HG02798 (cell line): ENCODE measurements around the gene NSD1.

Experiments used
- ATAC-seq: cut with Tn5 transposase; IDR thresholded peaks from one replicate; pipeline ENCODE4 v1.9.1; 2021; ENCODE audit warnings: mild to moderate bottlenecking; ENCODE audit not compliant: unreplicated experiment, poor library complexity

Gene NSD1

GRCh38 chr5:177265395-177265794 is 131.8 kb downstream of the NSD1 start:
- ATAC-seq, result no peak

GRCh38 chr5:177269232-177269895 is 135.8 kb downstream of the NSD1 start:
- no peak for ATAC-seq

DNA sequence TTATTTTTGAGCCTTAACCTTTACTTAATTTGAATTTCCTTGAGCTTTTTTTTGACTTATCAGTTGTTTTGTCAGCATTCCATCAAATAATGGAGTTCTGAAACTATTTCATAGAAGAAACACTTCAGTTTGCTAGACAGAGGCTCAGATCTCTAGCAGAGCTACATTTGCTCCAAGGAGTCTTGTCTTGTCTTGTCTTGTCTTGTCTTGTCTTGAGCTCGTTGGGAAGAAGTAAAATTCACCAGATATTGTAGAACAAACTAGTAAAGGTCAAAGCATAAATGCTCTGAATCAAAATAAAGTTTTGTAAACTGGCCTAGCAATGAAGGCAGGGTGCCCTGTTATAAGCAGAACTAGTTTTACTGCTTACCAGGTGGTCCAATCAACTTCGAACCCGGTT is 136.4 kb downstream of the NSD1 start:
- no peak for ATAC-seq

DNA sequence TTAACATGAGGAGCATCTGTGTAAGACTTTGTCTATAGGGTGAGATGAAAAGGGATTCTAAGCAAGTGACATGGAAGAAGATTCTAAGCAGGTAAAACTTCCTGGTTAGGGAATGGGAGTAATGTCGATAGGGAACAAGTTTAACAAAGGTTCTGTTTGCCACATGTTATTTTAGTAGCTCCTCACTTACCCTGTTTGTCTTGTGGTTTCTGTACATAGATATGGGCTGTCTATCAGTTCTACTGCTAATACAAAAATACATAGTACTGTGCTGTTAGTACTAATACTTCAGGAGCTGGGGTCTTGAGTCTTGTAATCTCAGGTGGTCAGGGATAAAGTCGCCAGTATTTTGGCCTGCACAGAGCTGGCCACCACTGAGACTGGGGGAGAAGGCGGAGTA is 137.1 kb downstream of the NSD1 start:
- no peak for ATAC-seq

DNA sequence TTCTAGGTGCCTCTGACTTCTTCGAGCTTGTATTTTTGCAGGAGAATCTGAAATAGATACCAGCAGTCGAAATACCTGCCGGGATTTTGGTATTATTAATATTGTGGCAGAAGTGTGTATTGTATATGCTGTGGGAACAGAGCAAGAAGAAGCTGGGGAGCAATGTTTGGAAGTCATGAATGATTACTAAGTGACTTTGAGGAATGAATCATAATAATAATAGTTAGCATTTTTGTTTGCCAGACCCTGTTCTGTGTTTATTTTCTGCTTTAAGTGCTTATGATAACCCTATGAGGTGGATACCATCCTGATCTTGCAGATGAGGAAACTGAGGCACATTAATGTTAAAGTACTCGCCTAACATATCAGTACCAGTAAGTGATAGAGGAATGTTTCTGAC is 137.5 kb downstream of the NSD1 start:
- no peak for ATAC-seq

DNA sequence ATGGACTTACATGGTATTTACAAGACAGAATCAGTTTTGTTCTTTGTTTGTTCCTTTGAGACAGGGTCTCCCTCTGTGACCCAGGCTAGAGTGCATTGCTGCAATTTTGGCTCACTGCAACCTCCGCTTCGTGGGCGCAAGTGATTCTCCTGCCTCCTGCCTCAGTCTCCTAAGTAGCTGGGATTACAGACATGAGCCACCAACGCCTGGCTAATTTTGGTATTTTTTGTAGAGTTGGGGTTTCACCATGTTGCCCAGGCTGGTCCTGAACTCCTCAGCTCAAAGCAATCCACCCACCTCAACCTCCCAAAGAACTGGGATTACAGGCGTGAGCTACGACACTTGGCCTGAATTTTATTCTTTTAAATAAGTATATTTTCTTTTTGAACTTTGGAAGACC is 142.3 kb downstream of the NSD1 start:
- ATAC-seq, result no peak

GRCh38 chr5:177276886-177277285 is 143.3 kb downstream of the NSD1 start:
- ATAC-seq, result no peak

DNA sequence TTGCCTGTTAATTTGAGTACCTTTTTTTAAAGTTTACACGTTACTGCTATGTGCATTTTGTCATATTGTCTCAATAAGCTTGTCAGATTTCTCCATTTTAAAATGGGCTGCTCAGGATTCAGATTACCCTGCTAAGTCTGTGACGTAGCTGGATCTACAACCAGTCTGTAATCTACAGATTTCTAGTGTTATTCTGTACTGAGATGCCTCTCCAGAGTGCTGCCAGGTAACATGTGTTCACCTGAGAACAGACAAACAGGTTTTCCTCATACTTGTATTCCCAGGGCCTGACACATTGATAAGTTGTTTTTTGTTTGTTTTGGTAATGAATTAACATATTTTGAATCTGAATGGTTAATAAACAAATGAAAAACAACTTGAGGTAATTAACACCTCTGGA is 154.6 kb downstream of the NSD1 start:
- no peak for ATAC-seq

GRCh38 chr5:177290816-177291596 is 157.4 kb downstream of the NSD1 start:
- no peak for ATAC-seq

DNA sequence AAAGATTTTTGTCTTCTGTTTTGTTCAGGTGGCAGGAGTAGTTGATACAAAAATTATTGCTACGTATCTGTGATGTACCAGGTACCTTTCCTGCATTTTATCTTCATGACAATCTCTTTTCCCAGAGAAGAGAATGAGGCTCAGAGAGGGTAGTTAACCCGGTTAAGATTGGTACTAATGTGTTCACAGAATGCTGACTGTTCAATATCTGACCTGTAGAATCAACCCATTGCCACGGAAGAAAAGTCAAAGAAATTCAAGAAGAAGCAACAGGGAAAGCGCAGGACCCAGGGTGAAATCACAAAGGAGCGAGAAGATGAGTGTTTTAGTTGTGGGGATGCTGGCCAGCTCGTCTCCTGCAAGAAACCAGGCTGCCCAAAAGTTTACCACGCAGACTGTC is 158.2 kb downstream of the NSD1 start:
- ATAC-seq, result no peak

GRCh38 chr5:177293819-177294581 is 160.4 kb downstream of the NSD1 start:
- ATAC-seq, result no peak

DNA sequence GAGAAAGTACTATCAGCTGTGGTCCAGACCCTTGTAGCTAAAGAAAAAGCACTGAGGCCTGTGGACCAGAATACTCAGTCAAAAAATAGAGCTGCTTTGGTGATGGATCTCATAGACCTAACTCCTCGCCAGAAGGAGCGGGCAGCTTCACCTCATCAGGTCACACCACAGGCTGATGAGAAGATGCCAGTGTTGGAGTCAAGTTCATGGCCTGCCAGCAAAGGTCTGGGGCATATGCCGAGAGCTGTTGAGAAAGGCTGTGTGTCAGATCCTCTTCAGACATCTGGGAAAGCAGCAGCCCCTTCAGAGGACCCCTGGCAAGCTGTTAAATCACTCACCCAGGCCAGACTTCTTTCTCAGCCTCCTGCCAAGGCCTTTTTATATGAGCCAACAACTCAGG is 161.1 kb downstream of the NSD1 start:
- no peak for ATAC-seq

- no peak for ATAC-seq
Observed at GRCh38 chr5:177295924-177296323, 162.4 kb downstream of the NSD1 start.

DNA sequence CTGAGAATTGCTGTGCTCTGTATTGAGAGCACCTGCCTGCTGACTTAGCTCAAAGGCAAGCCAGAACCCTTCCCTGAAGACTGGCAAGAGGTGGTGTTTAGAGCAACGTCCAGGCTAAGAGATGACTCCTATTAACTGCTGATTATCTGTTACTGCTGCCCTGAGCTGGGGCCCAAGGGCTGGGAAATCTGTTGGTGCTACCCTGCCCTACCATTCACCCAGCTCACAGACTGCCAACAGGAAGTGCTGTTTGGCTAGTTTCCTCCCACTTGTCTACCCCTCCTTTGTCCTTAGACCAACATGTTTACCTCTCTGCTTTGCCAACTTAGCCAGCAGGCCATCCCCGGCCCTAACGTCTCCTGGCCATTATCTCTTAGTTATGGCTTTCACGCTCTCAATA is 163.0 kb downstream of the NSD1 start:
- no peak for ATAC-seq

GRCh38 chr5:177297922-177298321 is 164.3 kb downstream of the NSD1 start:
- no peak for ATAC-seq

DNA sequence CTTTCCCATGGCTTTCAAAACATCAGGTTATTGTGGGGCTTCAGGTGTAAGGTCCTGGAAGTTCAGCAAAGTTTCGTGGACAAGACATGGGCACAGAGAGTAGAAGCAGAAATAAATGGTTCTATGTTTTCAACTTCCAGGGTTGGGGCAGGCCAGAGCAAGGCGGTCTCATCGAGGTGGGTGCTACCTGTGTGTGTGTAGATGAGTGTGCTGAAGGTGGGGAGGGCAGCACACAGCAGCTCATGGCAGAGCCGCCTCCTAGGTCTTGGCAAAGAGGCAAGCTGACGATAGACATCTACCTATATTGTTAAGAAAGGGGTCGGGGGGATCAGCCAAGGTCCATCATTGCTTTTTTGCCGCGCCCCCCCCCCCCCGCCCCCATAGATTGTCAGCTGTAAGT is 166.1 kb downstream of the NSD1 start:
- ATAC-seq, result no peak

- ATAC-seq, result no peak
Observed at GRCh38 chr5:177300236-177300880, 166.8 kb downstream of the NSD1 start.

DNA sequence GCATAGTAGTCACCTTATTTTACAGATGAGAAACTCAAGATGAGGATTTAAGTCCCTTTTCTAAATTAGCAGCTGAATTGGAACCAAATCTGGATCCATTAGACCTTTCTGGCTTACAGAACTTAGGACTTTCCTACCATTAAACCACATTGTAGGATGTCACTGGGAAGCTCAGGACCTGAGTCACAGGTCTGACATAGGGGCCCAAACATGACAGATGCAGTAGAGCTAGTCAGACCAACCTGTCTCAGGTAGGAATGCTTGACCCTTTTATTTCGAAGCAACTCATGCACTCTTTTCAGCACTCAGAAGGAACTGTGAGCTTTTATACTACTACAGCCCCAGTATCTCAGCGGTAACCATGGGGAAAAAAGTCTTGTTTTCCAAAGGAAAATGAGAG is 167.4 kb downstream of the NSD1 start:
- ATAC-seq, result no peak

GRCh38 chr5:177301503-177302165 is 168.1 kb downstream of the NSD1 start:
- no peak for ATAC-seq

DNA sequence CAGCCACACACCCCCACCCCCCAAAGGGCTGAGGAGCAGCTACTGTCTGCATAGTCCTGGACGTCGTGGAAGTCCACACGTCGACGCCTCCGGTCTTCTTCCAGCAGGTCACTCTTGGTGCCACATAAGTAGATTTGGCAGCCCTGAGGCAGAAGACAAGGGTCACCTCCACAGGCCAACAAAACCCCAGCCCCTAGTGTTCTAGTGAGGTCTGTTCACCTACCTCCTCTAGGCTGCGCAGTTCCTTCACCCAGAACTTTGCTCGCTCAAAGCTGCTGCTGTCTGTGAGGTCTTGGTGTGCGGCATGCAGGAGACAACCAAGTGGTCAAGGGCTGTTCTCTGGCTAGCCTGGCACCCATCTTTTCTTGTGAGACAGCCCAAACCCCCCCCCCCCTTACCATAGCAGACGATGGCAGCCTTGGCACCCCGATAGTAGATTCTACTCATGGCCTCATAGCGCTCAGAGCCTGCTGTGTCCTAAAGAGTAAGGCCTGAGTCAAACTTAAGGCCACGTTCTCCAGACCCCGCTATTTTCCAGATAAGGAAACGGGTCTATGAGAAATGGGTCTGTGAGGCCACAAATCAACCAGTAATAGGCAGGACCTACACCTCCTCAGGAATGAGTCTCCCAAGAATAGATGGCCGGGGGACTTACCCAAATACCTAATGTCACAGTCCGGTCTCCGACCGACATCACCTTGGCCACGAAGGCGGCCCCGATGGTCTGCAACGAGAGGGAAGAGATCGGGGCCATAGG is 169.0 kb downstream of the NSD1 start:
- ATAC-seq, result no peak
